Prostate gland (tissue), 2 donors: ENCODE results near the gene FXYD6.

ENCODE experiments used
- POLR2A ChIP-seq: fragments of 450-650 bp; IDR thresholded peaks from one replicate; pipeline ENCODE4 v1.6.1; 2016; ENCODE audit warnings: antibody characterized with exemption, mild to moderate bottlenecking
- TF ChIP-seq, protein P1 (sequence below), 4 experiments: fragments of 200-600 bp in 2 of 4; fragments of 450-650 bp in 2 of 4; sonication (generic) in 2 of 4; IDR thresholded peaks; 1 replicate in 3 of 4; 2 replicates in 1 of 4; pipeline ENCODE4 v1.5.1; 2016 to 2019; ENCODE audit warnings: antibody characterized with exemption in 4 of 4, mild to moderate bottlenecking in 2 of 4, moderate library complexity in 2 of 4

DNA sequence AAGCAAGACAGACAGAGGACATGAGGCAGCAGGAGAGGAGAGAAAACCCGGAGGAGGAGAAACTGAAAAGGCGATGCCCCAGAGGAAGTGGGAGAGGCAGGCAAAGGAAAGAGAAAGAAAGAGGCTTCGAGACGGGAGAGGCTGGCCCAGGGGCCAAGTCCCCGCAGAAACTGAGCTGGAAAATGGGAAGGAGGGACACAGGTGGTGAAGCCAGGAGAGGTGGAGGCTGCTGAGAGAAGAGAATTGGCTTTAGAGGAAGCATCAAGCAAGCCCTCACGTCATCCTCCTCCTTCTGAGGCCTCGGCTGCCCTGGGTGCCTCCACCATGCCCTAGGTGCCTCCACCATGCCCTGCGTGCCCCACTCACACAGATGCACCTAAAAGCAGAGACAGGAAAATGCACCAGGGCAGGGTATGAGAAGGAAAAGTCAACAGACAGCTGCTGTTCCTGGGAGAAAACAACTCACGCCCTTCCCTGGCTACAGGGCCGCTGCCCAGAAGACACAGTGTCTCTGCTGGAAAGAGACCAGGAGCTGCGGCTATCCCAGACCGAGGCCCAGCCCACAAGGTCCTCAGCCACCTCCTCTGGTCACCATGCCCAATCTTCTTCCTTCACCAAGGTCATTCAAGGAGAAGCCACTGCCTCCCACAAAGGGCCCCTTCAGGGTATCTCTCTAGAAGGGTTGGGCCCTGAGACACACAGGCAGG is 14.3 kb downstream of the FXYD6 start:
- no peak for TF ChIP-seq POLR2A
- TF ChIP-seq, protein P1, sequence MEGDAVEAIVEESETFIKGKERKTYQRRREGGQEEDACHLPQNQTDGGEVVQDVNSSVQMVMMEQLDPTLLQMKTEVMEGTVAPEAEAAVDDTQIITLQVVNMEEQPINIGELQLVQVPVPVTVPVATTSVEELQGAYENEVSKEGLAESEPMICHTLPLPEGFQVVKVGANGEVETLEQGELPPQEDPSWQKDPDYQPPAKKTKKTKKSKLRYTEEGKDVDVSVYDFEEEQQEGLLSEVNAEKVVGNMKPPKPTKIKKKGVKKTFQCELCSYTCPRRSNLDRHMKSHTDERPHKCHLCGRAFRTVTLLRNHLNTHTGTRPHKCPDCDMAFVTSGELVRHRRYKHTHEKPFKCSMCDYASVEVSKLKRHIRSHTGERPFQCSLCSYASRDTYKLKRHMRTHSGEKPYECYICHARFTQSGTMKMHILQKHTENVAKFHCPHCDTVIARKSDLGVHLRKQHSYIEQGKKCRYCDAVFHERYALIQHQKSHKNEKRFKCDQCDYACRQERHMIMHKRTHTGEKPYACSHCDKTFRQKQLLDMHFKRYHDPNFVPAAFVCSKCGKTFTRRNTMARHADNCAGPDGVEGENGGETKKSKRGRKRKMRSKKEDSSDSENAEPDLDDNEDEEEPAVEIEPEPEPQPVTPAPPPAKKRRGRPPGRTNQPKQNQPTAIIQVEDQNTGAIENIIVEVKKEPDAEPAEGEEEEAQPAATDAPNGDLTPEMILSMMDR (IDR thresholded peaks at IDR 0.05): no peak
